Measurements from ENCODE around the gene LRMDA. TPM values are rescaled to one million over a fixed set of nuclear protein-coding genes. Genes with fewer than 3 reads are reported as not detected.

LRMDA gene
- total and polyA plus RNA-seq, 2 donors from 2014 or later, result 23.2 to 48.6 TPM

DNA sequence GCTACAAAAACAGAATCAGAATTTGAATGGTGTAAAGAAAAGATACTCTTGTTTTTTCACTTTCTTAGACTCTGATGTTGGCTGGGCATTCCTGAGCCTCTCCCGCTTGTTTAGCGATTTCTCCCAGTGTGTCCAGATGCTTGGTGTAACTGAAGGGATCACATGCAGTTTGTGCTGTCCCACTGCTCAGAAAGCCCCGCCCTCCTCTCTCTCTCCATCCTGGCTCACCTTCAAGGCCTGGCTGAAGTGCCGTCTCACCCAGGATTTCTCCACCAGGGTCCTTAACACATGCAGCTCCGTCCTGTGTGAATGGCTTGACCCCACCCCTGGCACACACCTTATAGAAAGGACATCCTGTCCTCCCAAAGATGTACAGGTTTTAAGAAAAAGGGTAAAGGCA lies 437.1 kb downstream of the LRMDA start:
- Histone ChIP-seq H3K4me3 (ENCODE audit: low read length in 3 of 3) (no peak overlapping the region), H3K36me3 (ENCODE audit: control insufficient read depth in 2 of 3, insufficient read depth in 3 of 3, low read length in 3 of 3) (no peaks in the 10 kb centered on the region), H3K4me1 (ENCODE audit: control insufficient read depth in 2 of 3, insufficient read depth in 2 of 3, low read depth in 1 of 3, low read length in 3 of 3) (peaks cover 0 to 4% (median 0%) of the 10 kb centered on the region in 3 donors), H3K9ac (ENCODE audit: low read length in 3 of 3) (no peak overlapping the region), H3K9me3 (ENCODE audit: control insufficient read depth in 2 of 3, insufficient read depth in 1 of 3, low read length in 3 of 3) (no peaks in the 10 kb centered on the region), H3K27me3 (ENCODE audit: control insufficient read depth, insufficient read depth, low read length) (no peaks in the 10 kb centered on the region), H3K27ac (ENCODE audit: low read depth in 2 of 2, low read length in 2 of 2) (no peak overlapping the region)
- TF ChIP-seq, protein P1, sequence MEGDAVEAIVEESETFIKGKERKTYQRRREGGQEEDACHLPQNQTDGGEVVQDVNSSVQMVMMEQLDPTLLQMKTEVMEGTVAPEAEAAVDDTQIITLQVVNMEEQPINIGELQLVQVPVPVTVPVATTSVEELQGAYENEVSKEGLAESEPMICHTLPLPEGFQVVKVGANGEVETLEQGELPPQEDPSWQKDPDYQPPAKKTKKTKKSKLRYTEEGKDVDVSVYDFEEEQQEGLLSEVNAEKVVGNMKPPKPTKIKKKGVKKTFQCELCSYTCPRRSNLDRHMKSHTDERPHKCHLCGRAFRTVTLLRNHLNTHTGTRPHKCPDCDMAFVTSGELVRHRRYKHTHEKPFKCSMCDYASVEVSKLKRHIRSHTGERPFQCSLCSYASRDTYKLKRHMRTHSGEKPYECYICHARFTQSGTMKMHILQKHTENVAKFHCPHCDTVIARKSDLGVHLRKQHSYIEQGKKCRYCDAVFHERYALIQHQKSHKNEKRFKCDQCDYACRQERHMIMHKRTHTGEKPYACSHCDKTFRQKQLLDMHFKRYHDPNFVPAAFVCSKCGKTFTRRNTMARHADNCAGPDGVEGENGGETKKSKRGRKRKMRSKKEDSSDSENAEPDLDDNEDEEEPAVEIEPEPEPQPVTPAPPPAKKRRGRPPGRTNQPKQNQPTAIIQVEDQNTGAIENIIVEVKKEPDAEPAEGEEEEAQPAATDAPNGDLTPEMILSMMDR (IDR thresholded peaks at IDR 0.05; ENCODE audit: borderline replicate concordance, extremely low read depth, insufficient read depth), result no peak
- intact Hi-C loops (cut with DNase I), result no loop called here
- DNase-seq (no peak), FAIRE-seq (no peak)

DNA sequence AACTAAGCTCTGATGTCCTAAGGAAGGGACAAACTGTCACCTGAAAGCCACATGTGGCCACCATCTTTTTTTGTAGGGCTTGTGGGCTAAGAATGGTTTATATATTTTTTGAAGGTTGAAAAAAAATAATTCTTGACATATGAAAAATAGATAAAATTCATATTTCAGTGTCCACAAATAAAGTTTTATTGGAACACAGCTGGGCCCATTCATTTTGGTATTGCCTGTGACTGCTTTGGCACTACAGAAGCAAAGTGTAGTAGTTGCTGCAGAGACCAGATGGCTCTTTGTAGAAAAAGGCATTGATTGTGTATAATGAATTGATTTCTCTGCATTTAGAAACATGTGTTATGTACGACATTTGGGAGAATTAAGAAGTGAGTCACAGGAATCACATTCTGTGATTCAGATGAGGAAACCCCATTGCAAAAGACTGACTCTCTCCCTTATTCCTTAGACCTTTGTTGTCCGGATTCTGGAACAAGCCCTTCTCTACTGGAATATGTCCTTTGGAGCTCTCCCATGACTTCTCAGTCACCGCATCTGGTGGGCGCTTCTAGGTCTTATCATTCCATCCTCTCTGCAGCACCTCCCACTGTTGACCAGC lies 438.7 kb downstream of the LRMDA start:
- H3K9ac ChIP-seq (ENCODE audit: low read length in 3 of 3), result no peak overlapping the region
- H3K36me3 ChIP-seq (ENCODE audit: control insufficient read depth in 2 of 3, insufficient read depth in 3 of 3, low read length in 3 of 3), result no peaks in the 10 kb centered on the region
- H3K27ac ChIP-seq (ENCODE audit: low read depth in 2 of 2, low read length in 2 of 2), result no peak overlapping the region
- no peaks in the 10 kb centered on the region for H3K27me3 ChIP-seq (ENCODE audit: control insufficient read depth, insufficient read depth, low read length)
- intact Hi-C loops (cut with DNase I), result no loop called here
- no peak overlapping the region for H3K4me3 ChIP-seq (ENCODE audit: low read length in 3 of 3)
- H3K4me1 ChIP-seq (ENCODE audit: control insufficient read depth in 2 of 3, insufficient read depth in 2 of 3, low read depth in 1 of 3, low read length in 3 of 3), result peaks cover 0 to 4% (median 0%) of the 10 kb centered on the region in 3 donors
- no peak for DNase-seq
- H3K9me3 ChIP-seq (ENCODE audit: control insufficient read depth in 2 of 3, insufficient read depth in 1 of 3, low read length in 3 of 3), result no peaks in the 10 kb centered on the region
- TF ChIP-seq, protein P1 (IDR thresholded peaks at IDR 0.05; ENCODE audit: borderline replicate concordance, extremely low read depth, insufficient read depth), result no peak
- FAIRE-seq, result no peak

DNA sequence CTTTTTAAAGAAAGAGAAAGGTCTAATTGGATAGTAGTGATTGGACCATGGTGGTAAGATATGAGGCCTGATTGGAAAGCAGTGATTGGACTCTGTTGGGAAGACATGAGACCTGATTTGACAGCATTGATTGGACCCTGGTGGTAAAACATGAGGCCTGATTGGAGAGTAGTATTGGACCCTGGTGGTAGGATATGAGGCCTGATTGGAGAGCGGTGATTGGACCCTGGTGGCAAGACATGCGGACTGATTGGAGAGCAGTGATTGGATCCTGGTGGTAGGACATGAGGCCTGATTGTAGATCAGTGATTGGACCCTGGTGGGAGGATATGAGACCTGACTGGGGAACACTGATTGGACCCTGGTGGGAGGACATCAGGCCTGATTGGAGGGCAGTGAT lies 444.3 kb downstream of the LRMDA start:
- FAIRE-seq, result no peak

More for the DNA sequence above, 444.3 kb downstream of the LRMDA start:
- Histone ChIP-seq H3K36me3 (ENCODE audit: control insufficient read depth in 2 of 3, insufficient read depth in 3 of 3, low read length in 3 of 3) (no peaks in the 10 kb centered on the region), H3K4me1 (ENCODE audit: control insufficient read depth in 2 of 3, insufficient read depth in 2 of 3, low read depth in 1 of 3, low read length in 3 of 3) (no peaks in the 10 kb centered on the region), H3K9me3 (ENCODE audit: control insufficient read depth in 2 of 3, insufficient read depth in 1 of 3, low read length in 3 of 3) (no peaks in the 10 kb centered on the region), H3K4me3 (ENCODE audit: low read length in 3 of 3) (no peak overlapping the region), H3K9ac (ENCODE audit: low read length in 3 of 3) (no peak overlapping the region), H3K27ac (ENCODE audit: low read depth in 2 of 2, low read length in 2 of 2) (no peak overlapping the region), H3K27me3 (ENCODE audit: control insufficient read depth, insufficient read depth, low read length) (no peaks in the 10 kb centered on the region)
- intact Hi-C loops (cut with DNase I), result no loop called here
- no peak for DNase-seq
- TF ChIP-seq, protein P1 (IDR thresholded peaks at IDR 0.05; ENCODE audit: borderline replicate concordance, extremely low read depth, insufficient read depth), result no peak
